ENCODE measurements around the gene ALDH1A2.

The ALDH1A2 gene

GRCh38 chr15:57951328-57951932 lies 114.1 kb downstream of the ALDH1A2 start:
- no peak for DNase-seq (ENCODE audit: low read depth, low spot score)
- H3K9ac ChIP-seq (ENCODE audit: insufficient read length, low read depth): no peak overlapping the region
- H3K36me3 ChIP-seq (ENCODE audit: insufficient read depth, insufficient read length, low read length): no peaks in the 10 kb centered on the region
- no peaks in the 10 kb centered on the region for H3K9me3 ChIP-seq (ENCODE audit: insufficient read depth, low read length)
- no peak for TF ChIP-seq SUZ12 (IDR thresholded peaks at IDR 0.05; ENCODE audit: extremely low read depth, insufficient read depth, insufficient read length)
- no peak for TF ChIP-seq YY1 (IDR thresholded peaks at IDR 0.05; ENCODE audit: insufficient read depth, insufficient read length)
- no peak for TF ChIP-seq ZNF274 (IDR thresholded peaks at IDR 0.05; ENCODE audit: low read depth, low read length)
- no peak overlapping the region for H3K4me3 ChIP-seq (ENCODE audit: insufficient read length, low read depth)
- H3K4me1 ChIP-seq (ENCODE audit: insufficient read depth, insufficient read length): peaks cover 3% of the 10 kb centered on the region
- H3K27me3 ChIP-seq (ENCODE audit: insufficient read depth, insufficient read length): no peaks in the 10 kb centered on the region

GRCh38 chr15:57950381-57950946 lies 115.0 kb downstream of the ALDH1A2 start:
- DNase-seq (ENCODE audit: low read depth, low spot score): no peak
- Histone ChIP-seq H3K36me3 (ENCODE audit: insufficient read depth, insufficient read length, low read length) (no peaks in the 10 kb centered on the region), H3K9ac (ENCODE audit: insufficient read length, low read depth) (no peak overlapping the region), H3K4me1 (ENCODE audit: insufficient read depth, insufficient read length) (peaks cover 3% of the 10 kb centered on the region), H3K4me3 (ENCODE audit: insufficient read length, low read depth) (no peak overlapping the region), H3K9me3 (ENCODE audit: insufficient read depth, low read length) (no peaks in the 10 kb centered on the region), H3K27me3 (ENCODE audit: insufficient read depth, insufficient read length) (no peaks in the 10 kb centered on the region)
- TF ChIP-seq ZNF274 (IDR thresholded peaks at IDR 0.05; ENCODE audit: low read depth, low read length): no peak
- TF ChIP-seq YY1 (IDR thresholded peaks at IDR 0.05; ENCODE audit: insufficient read depth, insufficient read length): no peak
- no peak for TF ChIP-seq SUZ12 (IDR thresholded peaks at IDR 0.05; ENCODE audit: extremely low read depth, insufficient read depth, insufficient read length)

GRCh38 chr15:57949374-57949943 lies 116.1 kb downstream of the ALDH1A2 start:
- Histone ChIP-seq H3K4me3 (ENCODE audit: insufficient read length, low read depth) (no peak overlapping the region), H3K9me3 (ENCODE audit: insufficient read depth, low read length) (no peaks in the 10 kb centered on the region), H3K36me3 (ENCODE audit: insufficient read depth, insufficient read length, low read length) (no peaks in the 10 kb centered on the region), H3K27me3 (ENCODE audit: insufficient read depth, insufficient read length) (no peaks in the 10 kb centered on the region), H3K4me1 (ENCODE audit: insufficient read depth, insufficient read length) (peaks cover 3% of the 10 kb centered on the region), H3K9ac (ENCODE audit: insufficient read length, low read depth) (no peak overlapping the region)
- DNase-seq (ENCODE audit: low read depth, low spot score): no peak
- TF ChIP-seq YY1 (IDR thresholded peaks at IDR 0.05; ENCODE audit: insufficient read depth, insufficient read length): no peak
- no peak for TF ChIP-seq ZNF274 (IDR thresholded peaks at IDR 0.05; ENCODE audit: low read depth, low read length)
- TF ChIP-seq SUZ12 (IDR thresholded peaks at IDR 0.05; ENCODE audit: extremely low read depth, insufficient read depth, insufficient read length): no peak

- H3K4me1 ChIP-seq (ENCODE audit: insufficient read depth, insufficient read length): peaks cover 3% of the 10 kb centered on the region
- H3K9ac ChIP-seq (ENCODE audit: insufficient read length, low read depth): no peak overlapping the region
- TF ChIP-seq SUZ12 (IDR thresholded peaks at IDR 0.05; ENCODE audit: extremely low read depth, insufficient read depth, insufficient read length): no peak
- TF ChIP-seq YY1 (IDR thresholded peaks at IDR 0.05; ENCODE audit: insufficient read depth, insufficient read length): no peak
- no peak for TF ChIP-seq ZNF274 (IDR thresholded peaks at IDR 0.05; ENCODE audit: low read depth, low read length)
- no peaks in the 10 kb centered on the region for H3K36me3 ChIP-seq (ENCODE audit: insufficient read depth, insufficient read length, low read length)
- DNase-seq (ENCODE audit: low read depth, low spot score): no peak
- H3K4me3 ChIP-seq (ENCODE audit: insufficient read length, low read depth): no peak overlapping the region
- no peaks in the 10 kb centered on the region for H3K9me3 ChIP-seq (ENCODE audit: insufficient read depth, low read length)
- no peaks in the 10 kb centered on the region for H3K27me3 ChIP-seq (ENCODE audit: insufficient read depth, insufficient read length)
These were observed 116.9 kb downstream of the ALDH1A2 start for GRCh38 chr15:57948351-57949289.

- TF ChIP-seq SUZ12 (IDR thresholded peaks at IDR 0.05; ENCODE audit: extremely low read depth, insufficient read depth, insufficient read length) (no peak), ZNF274 (IDR thresholded peaks at IDR 0.05; ENCODE audit: low read depth, low read length) (no peak), YY1 (IDR thresholded peaks at IDR 0.05; ENCODE audit: insufficient read depth, insufficient read length) (no peak)
- Histone ChIP-seq H3K9ac (ENCODE audit: insufficient read length, low read depth) (no peak overlapping the region), H3K27me3 (ENCODE audit: insufficient read depth, insufficient read length) (no peaks in the 10 kb centered on the region), H3K4me1 (ENCODE audit: insufficient read depth, insufficient read length) (peaks cover 3% of the 10 kb centered on the region), H3K4me3 (ENCODE audit: insufficient read length, low read depth) (no peak overlapping the region), H3K9me3 (ENCODE audit: insufficient read depth, low read length) (no peaks in the 10 kb centered on the region), H3K36me3 (ENCODE audit: insufficient read depth, insufficient read length, low read length) (no peaks in the 10 kb centered on the region)
- DNase-seq (ENCODE audit: low read depth, low spot score): peak; percentile 27
These were observed 117.7 kb downstream of the ALDH1A2 start for GRCh38 chr15:57947781-57948180.

- no peaks in the 10 kb centered on the region for H3K36me3 ChIP-seq (ENCODE audit: insufficient read depth, insufficient read length, low read length)
- DNase-seq (ENCODE audit: low read depth, low spot score): no peak
- H3K4me1 ChIP-seq (ENCODE audit: insufficient read depth, insufficient read length): peaks cover 3% of the 10 kb centered on the region
- H3K27me3 ChIP-seq (ENCODE audit: insufficient read depth, insufficient read length): no peaks in the 10 kb centered on the region
- TF ChIP-seq ZNF274 (IDR thresholded peaks at IDR 0.05; ENCODE audit: low read depth, low read length) (no peak), YY1 (IDR thresholded peaks at IDR 0.05; ENCODE audit: insufficient read depth, insufficient read length) (no peak), SUZ12 (IDR thresholded peaks at IDR 0.05; ENCODE audit: extremely low read depth, insufficient read depth, insufficient read length) (no peak)
- H3K9ac ChIP-seq (ENCODE audit: insufficient read length, low read depth): no peak overlapping the region
- no peak overlapping the region for H3K4me3 ChIP-seq (ENCODE audit: insufficient read length, low read depth)
- H3K9me3 ChIP-seq (ENCODE audit: insufficient read depth, low read length): no peaks in the 10 kb centered on the region
These were observed 118.2 kb downstream of the ALDH1A2 start for GRCh38 chr15:57947282-57947681.
